Astrocyte (in vitro differentiated cells and primary cell): ENCODE measurements around the gene CYP27A1.

Source experiments
- CTCF ChIP-seq: IDR thresholded peaks from 2 replicates; pipeline ENCODE4 v1.5.1; 2011; ENCODE audit warnings: low read depth, mild to moderate bottlenecking, inconsistent platforms, low read length, moderate library complexity; ENCODE audit not compliant: insufficient read depth
- EZH2 ChIP-seq: IDR thresholded peaks from 2 replicates; pipeline ENCODE4 v1.6.1; 2012; ENCODE audit warnings: mild to moderate bottlenecking, low read length, inconsistent platforms; ENCODE audit not compliant: insufficient read depth

GRCh38 chr2:218746470-218746795 is 35.5 kb upstream of the CYP27A1 start:
- TF ChIP-seq EZH2 (no peak), CTCF (no peak)
